ENCODE measurements around the gene LIM2. TPM values are rescaled to one million over a fixed set of nuclear protein-coding genes. Genes with fewer than 3 reads are reported as not detected.

Gene LIM2
- total RNA-seq, 4 donors from 2014 or later, result not detected

GRCh38 chr19:51352783-51353360, 34.9 kb downstream of the LIM2 start:
- no peak overlapping the region for H3K4me3 ChIP-seq
- WGBS, 2 donors (ENCODE audit: low coverage in 1 of 2), result 96% methylated on average over 9 of the region's 16 CpGs; no CpG with 5 or more reads in 1 of the 2 donors
- H3K27me3 ChIP-seq, result no peaks in the 10 kb centered on the region
- in situ Hi-C loops (cut with MboI; ENCODE audit: low pct_ligation_motif_present in 1 of 4, low pct_unique_long_range_greater_than_20kb in 1 of 4, low sequenced_read_pairs in 3 of 4), result no loop called here
- intact Hi-C loops (cut with DNase I; ENCODE audit: low total_unique reads), result no loop called here
- H3K27ac ChIP-seq, result no peak overlapping the region
- TF ChIP-seq POLR2A (IDR thresholded peaks at IDR 0.05), result no peak
- no peak for TF ChIP-seq CTCF (IDR thresholded peaks at IDR 0.05)
- TF ChIP-seq POLR2AphosphoS5 (IDR thresholded peaks at IDR 0.05), result no peak
- TF ChIP-seq EP300 (IDR thresholded peaks at IDR 0.05; ENCODE audit: low read depth), result no peak
- H3K36me3 ChIP-seq, result peaks cover 0 to 17% (median 7%) of the 10 kb centered on the region in 4 donors
- H3K9me3 ChIP-seq, result no peaks in the 10 kb centered on the region
- no peaks in the 10 kb centered on the region for H3K4me1 ChIP-seq
- DNase-seq, result no peak

GRCh38 chr19:51351266-51351990, 36.3 kb downstream of the LIM2 start:
- Histone ChIP-seq H3K4me3 (no peak overlapping the region), H3K27me3 (no peaks in the 10 kb centered on the region), H3K36me3 (peaks cover 0 to 17% (median 7%) of the 10 kb centered on the region in 4 donors), H3K27ac (no peak overlapping the region), H3K4me1 (no peaks in the 10 kb centered on the region), H3K9me3 (no peaks in the 10 kb centered on the region)
- WGBS, 2 donors (ENCODE audit: low coverage in 1 of 2), result 96 to 100% methylated on average over 2 to 11 of the region's 11 CpGs
- in situ Hi-C loops (cut with MboI; ENCODE audit: low pct_ligation_motif_present in 1 of 4, low pct_unique_long_range_greater_than_20kb in 1 of 4, low sequenced_read_pairs in 3 of 4) (no loop called here), intact Hi-C loops (cut with DNase I; ENCODE audit: low total_unique reads) (no loop called here)
- no peak for DNase-seq
- TF ChIP-seq CTCF (IDR thresholded peaks at IDR 0.05) (no peak), POLR2AphosphoS5 (IDR thresholded peaks at IDR 0.05) (no peak), EP300 (IDR thresholded peaks at IDR 0.05; ENCODE audit: low read depth) (no peak), POLR2A (IDR thresholded peaks at IDR 0.05) (no peak)

DNA sequence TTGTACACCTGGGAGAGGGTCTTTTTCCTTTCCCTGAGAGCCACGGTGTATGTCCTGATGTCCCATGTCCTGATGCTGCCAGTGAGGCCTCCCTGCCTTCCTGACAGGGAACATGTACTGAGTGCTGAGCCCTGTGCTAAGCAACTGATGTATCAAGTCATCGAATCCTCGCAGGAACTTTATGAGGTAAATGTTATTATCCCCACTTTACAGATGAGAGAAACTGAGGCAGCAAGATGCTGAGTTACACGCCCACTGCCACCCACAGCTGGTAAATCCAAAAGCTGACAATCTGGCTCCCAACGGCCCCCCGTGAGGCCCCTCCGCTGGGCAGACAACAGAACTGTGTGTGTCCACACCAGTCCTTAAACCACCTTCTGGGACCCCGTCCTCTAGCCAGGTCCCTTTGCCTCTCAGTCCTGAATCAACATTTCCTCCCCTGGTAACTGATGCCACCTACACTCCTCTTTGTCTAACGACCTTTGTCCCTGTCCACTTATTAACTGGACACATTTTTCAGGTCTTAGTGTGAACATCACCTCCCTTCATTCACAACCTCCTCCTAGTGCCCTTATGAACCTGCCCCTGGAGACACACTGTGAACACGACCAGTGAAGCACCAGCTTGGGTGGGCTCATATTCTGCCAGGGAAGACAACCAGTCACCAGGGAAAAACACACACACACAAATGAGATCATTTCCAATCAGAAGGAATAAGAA, 40.4 kb downstream of the LIM2 start:
- Histone ChIP-seq H3K4me3 (no peak overlapping the region), H3K36me3 (peaks cover 0 to 12% (median 5%) of the 10 kb centered on the region in 4 donors), H3K27me3 (no peaks in the 10 kb centered on the region), H3K27ac (no peak overlapping the region), H3K4me1 (no peaks in the 10 kb centered on the region), H3K9me3 (no peaks in the 10 kb centered on the region)
- in situ Hi-C loops (cut with MboI; ENCODE audit: low pct_ligation_motif_present in 1 of 4, low pct_unique_long_range_greater_than_20kb in 1 of 4, low sequenced_read_pairs in 3 of 4) (loop anchor here in 1 of 4 donors (25.0 kb wide), 1 partner anchor 90 kb away; no protein-coding TSS in a partner anchor), intact Hi-C loops (cut with DNase I; ENCODE audit: low total_unique reads) (no loop called here)
- 69% methylated on average over 10 of the region's 10 CpGs; no CpG with 5 or more reads in 1 of the 2 donors for WGBS, 2 donors (ENCODE audit: low coverage in 1 of 2)
- no peak for TF ChIP-seq EP300 (IDR thresholded peaks at IDR 0.05; ENCODE audit: low read depth)
- TF ChIP-seq CTCF (IDR thresholded peaks at IDR 0.05), result no peak
- no peak for TF ChIP-seq POLR2AphosphoS5 (IDR thresholded peaks at IDR 0.05)
- TF ChIP-seq POLR2A (IDR thresholded peaks at IDR 0.05), result no peak
- DNase-seq, result no peak

DNA sequence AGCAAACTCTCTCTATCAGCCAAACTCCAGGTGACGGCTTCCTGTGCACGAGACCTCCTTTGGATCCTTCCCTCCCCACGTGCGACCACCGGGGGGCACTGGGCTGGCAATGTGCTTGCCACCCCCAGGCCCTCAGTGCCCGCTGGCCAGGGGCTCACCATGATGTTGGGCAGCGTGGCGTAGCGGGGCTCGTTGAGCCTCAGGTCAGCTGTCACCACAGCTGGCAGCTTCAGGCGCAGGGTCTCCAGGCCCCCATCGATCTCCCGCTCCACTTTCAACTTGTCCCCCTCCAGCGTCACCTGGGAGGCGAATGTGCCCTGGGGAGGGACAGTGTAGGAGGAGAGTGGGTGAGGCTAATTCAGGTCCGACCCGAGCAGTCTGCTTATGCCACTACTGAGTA, 41.0 kb downstream of the LIM2 start:
- intact Hi-C loops (cut with DNase I; ENCODE audit: low total_unique reads), result no loop called here
- Histone ChIP-seq H3K27me3 (no peaks in the 10 kb centered on the region), H3K27ac (no peak overlapping the region), H3K9me3 (no peaks in the 10 kb centered on the region), H3K4me1 (no peaks in the 10 kb centered on the region), H3K4me3 (no peak overlapping the region), H3K36me3 (peaks cover 0 to 8% (median 3%) of the 10 kb centered on the region in 4 donors)
- WGBS, 2 donors (ENCODE audit: low coverage in 1 of 2), result 86% methylated on average over 2 to 17 of the region's 17 CpGs
- TF ChIP-seq CTCF (IDR thresholded peaks at IDR 0.05) (no peak), EP300 (IDR thresholded peaks at IDR 0.05; ENCODE audit: low read depth) (no peak), POLR2A (IDR thresholded peaks at IDR 0.05) (no peak), POLR2AphosphoS5 (IDR thresholded peaks at IDR 0.05) (no peak)
- in situ Hi-C loops (cut with MboI; ENCODE audit: low pct_ligation_motif_present in 1 of 4, low pct_unique_long_range_greater_than_20kb in 1 of 4, low sequenced_read_pairs in 3 of 4), result loop anchor here in 1 of 4 donors (25.0 kb wide), 1 partner anchor 91 kb away; no protein-coding TSS in a partner anchor
- DNase-seq, result no peak
